ENCODE data around the gene STT3A. TPM values are rescaled to one million over a fixed set of nuclear protein-coding genes. Genes with fewer than 3 reads are reported as not detected.
"Not testable (repeated sequence)": the region's sequence is repeated elsewhere in the genome, so short reads cannot be mapped to it uniquely, and the experiment has no call there.

STT3A gene
- total RNA-seq, 6 donors from 2014 or later: 41.0 to 131 (median 71.1) TPM

DNA sequence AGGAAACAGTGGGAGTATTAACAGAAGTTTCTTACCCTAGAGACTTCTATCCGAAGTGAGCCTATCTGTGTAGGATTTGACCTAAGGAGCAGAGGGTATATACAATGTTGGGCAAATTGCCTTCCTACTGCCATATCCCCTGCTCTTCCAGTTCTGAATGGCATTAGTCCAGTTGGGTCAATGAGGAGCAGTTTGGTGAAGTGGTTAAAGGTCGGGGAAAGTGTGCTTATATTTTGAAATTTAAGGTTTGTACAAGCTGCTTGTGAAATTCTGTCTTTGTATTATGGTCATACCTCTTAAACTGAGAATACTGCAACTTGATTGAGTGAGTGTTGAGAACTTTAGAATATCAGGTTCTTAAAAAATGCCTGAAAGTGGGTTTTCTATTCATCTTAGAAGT, 21.7 kb upstream of the STT3A start:
- WGBS, 2 donors: 57 to 68% methylated on average over 2 of the region's 2 CpGs
- ATAC-seq (ENCODE audit: low FRiP score in 2 of 2): no peak
- Histone ChIP-seq H3K4me1 (peaks cover 12 to 28% (median 15%) of the 10 kb centered on the region in 4 donors), H3K36me3 (peaks cover 0 to 35% (median 21%) of the 10 kb centered on the region in 4 donors), H3K9me3 (no peaks in the 10 kb centered on the region), H3K27ac (peak overlapping the region in 1 of 4 donors; percentile 92), H3K27me3 (no peaks in the 10 kb centered on the region), H3K4me3 (no peak overlapping the region)
- DNase-seq: no peak
- no peak for TF ChIP-seq CTCF (IDR thresholded peaks at IDR 0.05)
- TF ChIP-seq POLR2AphosphoS5 (IDR thresholded peaks at IDR 0.05): no peak
- TF ChIP-seq EP300 (IDR thresholded peaks at IDR 0.05): no peak
- no peak for TF ChIP-seq POLR2A (IDR thresholded peaks at IDR 0.05)

GRCh38 chr11:125572916-125573315, 19.7 kb upstream of the STT3A start:
- H3K27ac ChIP-seq: no peak overlapping the region
- H3K9me3 ChIP-seq: no peaks in the 10 kb centered on the region
- peaks cover 12 to 28% (median 15%) of the 10 kb centered on the region in 4 donors for H3K4me1 ChIP-seq
- WGBS, 2 donors: 83 to 89% methylated on average over 5 of the region's 5 CpGs
- no peaks in the 10 kb centered on the region for H3K27me3 ChIP-seq
- ATAC-seq (ENCODE audit: low FRiP score in 2 of 2) (no peak), DNase-seq (no peak)
- no peak for TF ChIP-seq EP300 (IDR thresholded peaks at IDR 0.05)
- no peak for TF ChIP-seq CTCF (IDR thresholded peaks at IDR 0.05)
- TF ChIP-seq POLR2A (IDR thresholded peaks at IDR 0.05): no peak
- TF ChIP-seq POLR2AphosphoS5 (IDR thresholded peaks at IDR 0.05): no peak
- H3K36me3 ChIP-seq: peaks cover under 1 to 54% (median 34%) of the 10 kb centered on the region in 4 donors
- H3K4me3 ChIP-seq: no peak overlapping the region

DNA sequence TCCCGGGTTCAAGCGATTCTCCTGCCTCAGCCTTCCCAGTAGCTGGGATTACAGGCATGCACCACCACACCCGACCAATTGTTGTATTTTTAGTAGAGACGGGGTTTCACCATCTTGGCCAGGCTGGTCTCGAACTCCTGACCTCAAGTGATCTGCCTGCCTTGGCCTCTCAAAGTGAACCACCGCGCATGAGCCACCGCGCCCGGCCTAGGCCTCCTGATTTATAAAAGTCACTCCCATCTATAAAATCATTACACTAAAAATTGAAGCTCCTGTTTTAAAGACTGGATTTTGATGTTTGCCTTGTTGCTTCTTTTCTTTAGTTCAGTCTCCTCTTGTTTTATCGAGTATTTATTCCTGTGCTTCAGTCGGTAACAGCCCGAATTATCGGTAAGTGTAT, 15.5 kb upstream of the STT3A start:
- H3K9me3 ChIP-seq; H3K4me1 ChIP-seq; H3K27me3 ChIP-seq; ATAC-seq (ENCODE audit: low FRiP score in 2 of 2); H3K27ac ChIP-seq; H3K4me3 ChIP-seq: not testable (repeated sequence)
- DNase-seq: peak in 1 of 2 donors; percentile 56
- peaks cover 20 to 96% (median 74%) of the 10 kb centered on the region in 4 donors for H3K36me3 ChIP-seq
- 96 to 98% methylated on average over 14 of the region's 14 CpGs for WGBS, 2 donors

DNA sequence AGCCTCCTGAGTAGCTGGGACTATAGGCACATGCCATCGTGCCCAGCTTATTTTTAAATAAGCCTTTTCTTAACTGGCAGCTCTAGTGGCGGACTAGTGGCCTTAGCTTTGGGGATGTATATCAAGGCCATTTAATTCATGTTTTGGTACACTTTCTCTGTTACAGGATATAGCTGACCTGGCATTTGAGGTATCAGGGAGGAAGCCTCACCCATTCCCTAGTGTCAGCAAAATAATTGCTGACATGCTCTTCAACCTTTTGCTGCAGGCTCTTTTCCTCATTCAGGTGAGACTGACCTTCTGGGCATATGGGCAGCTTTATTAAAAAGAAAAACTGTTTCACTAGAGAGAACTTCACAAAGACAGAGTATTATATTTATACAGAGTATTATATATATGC, 13.9 kb upstream of the STT3A start:
- H3K4me1 ChIP-seq: no peaks in the 10 kb centered on the region
- H3K27ac ChIP-seq: no peak overlapping the region
- no peaks in the 10 kb centered on the region for H3K9me3 ChIP-seq
- 93 to 100% methylated on average over 2 of the region's 2 CpGs for WGBS, 2 donors
- no peak overlapping the region for H3K4me3 ChIP-seq
- H3K36me3 ChIP-seq: peaks cover 34 to 99% (median 87%) of the 10 kb centered on the region in 4 donors
- no peak for DNase-seq
- no peak for ATAC-seq (ENCODE audit: low FRiP score in 2 of 2)
- H3K27me3 ChIP-seq: no peaks in the 10 kb centered on the region
- TF ChIP-seq CTCF (IDR thresholded peaks at IDR 0.05) (no peak), POLR2AphosphoS5 (IDR thresholded peaks at IDR 0.05) (no peak), EP300 (IDR thresholded peaks at IDR 0.05) (no peak), POLR2A (IDR thresholded peaks at IDR 0.05) (no peak)

GRCh38 chr11:125579811-125580210, 12.8 kb upstream of the STT3A start:
- Histone ChIP-seq H3K36me3 (peaks cover 37 to 99% (median 84%) of the 10 kb centered on the region in 4 donors), H3K9me3 (no peaks in the 10 kb centered on the region), H3K4me1 (no peaks in the 10 kb centered on the region), H3K27ac (no peak overlapping the region), H3K4me3 (no peak overlapping the region), H3K27me3 (no peaks in the 10 kb centered on the region)
- DNase-seq: no peak
- WGBS, 2 donors: 94 to 98% methylated on average over 5 of the region's 5 CpGs
- TF ChIP-seq POLR2A (IDR thresholded peaks at IDR 0.05): no peak
- TF ChIP-seq CTCF (IDR thresholded peaks at IDR 0.05): no peak
- TF ChIP-seq POLR2AphosphoS5 (IDR thresholded peaks at IDR 0.05): no peak
- no peak for TF ChIP-seq EP300 (IDR thresholded peaks at IDR 0.05)
- no peak for ATAC-seq (ENCODE audit: low FRiP score in 2 of 2)
